K562 (cell line): ENCODE measurements around the gene HNF1B. TPM values are rescaled to one million over a fixed set of nuclear protein-coding genes. Genes with fewer than 3 reads are reported as not detected.

ENCODE experiments used
- ATAC-seq: fragments of 200-7000 bp; cut with Tn5 transposase; 3 replicates; pipeline ENCODE4 v1.9.1; 2020; ENCODE audit warnings: moderate library complexity
- BruUV-seq: library from RNA; stranded (reverse); fragments of 400-500 nt; replicated peaks from 2 replicates; lab custom pipeline; 2021; lab: Mats Ljungman, UMichigan
- CTCF ChIA-PET: fragments of 300-600 bp; formaldehyde crosslinking; extraction: SDS; loops from one replicate; lab custom pipeline; 2021; ENCODE audit warnings: low intra/inter-chr PET ratio; lab: Yijun Ruan, JAX
- POLR2A ChIA-PET: fragments of 300-600, 350-650 bp; sonication (Branson Sonifier 250); formaldehyde crosslinking; extraction: SDS; loops from one replicate; lab custom pipeline; 2021; ENCODE audit warnings: antibody characterized with exemption, inconsistent platforms; lab: Yijun Ruan, JAX
- DNase-seq, 4 experiments: peaks; one replicate each; pipeline versions ENCODE4 v3.0.0 to v3.0.0-alpha.2; 2011 to 2018; ENCODE audit warnings: low spot score in 3 of 4, mixed read lengths in 3 of 4; ENCODE audit errors: extremely low read depth in 1 of 4
- FAIRE-seq: peaks from 2 replicates; lab custom pipeline; 2011; peaks lifted over from hg19 to GRCh38; lab: Jason Lieb, UNC
- H2AFZ ChIP-seq: 2 replicates; pipeline ENCODE4 v1.6.0; 2011; ENCODE audit warnings: low read depth, low read length, control low read depth, inconsistent platforms
- H3K27ac ChIP-seq: fragments of 200-600 bp; 3 replicates; pipeline ENCODE4 v1.8.0; 2011; ENCODE audit warnings: low read depth, mild to moderate bottlenecking, control low read depth, inconsistent platforms, low read length, moderate library complexity, mixed read lengths; ENCODE audit errors: extremely low read depth
- H3K27me3 ChIP-seq, 2 experiments: fragments of 300-600 bp in 1 of 2; 2 replicates in 1 of 2; 3 replicates in 1 of 2; pipeline versions ENCODE4 v1.6.0 to v1.8.0; 2011; ENCODE audit warnings: inconsistent platforms in 2 of 2, low read length in 2 of 2, mild to moderate bottlenecking in 1 of 2, mixed read lengths in 1 of 2, moderate library complexity in 1 of 2; ENCODE audit not compliant: control insufficient read depth in 2 of 2, insufficient read depth in 2 of 2
- H3K36me3 ChIP-seq: fragments of 300-600 bp; 3 replicates; pipeline ENCODE4 v1.8.0; 2011; ENCODE audit warnings: mild to moderate bottlenecking, low read length, inconsistent platforms; ENCODE audit not compliant: control insufficient read depth, insufficient read depth
- H3K4me1 ChIP-seq, 2 experiments: fragments of 200-600 bp in 1 of 2; replicated peaks in 1 of 2; 2 replicates in 1 of 2; 3 replicates in 1 of 2; pipeline versions ENCODE4 v1.5.1 to v1.8.0; 2011; ENCODE audit warnings: inconsistent platforms in 2 of 2, low read length in 2 of 2, mild to moderate bottlenecking in 1 of 2, mixed read lengths in 1 of 2, moderate library complexity in 1 of 2; ENCODE audit not compliant: control insufficient read depth in 2 of 2, insufficient read depth in 2 of 2
- H3K4me2 ChIP-seq: 2 replicates; pipeline ENCODE4 v1.6.1; 2011; ENCODE audit warnings: low read length, control low read depth, inconsistent platforms, mixed read lengths; ENCODE audit not compliant: insufficient read depth
- H3K4me3 ChIP-seq: fragments of 200-600 bp; sonication (generic), shearing (Covaris generic); 2 replicates; pipeline ENCODE4 v1.5.1; 2016; ENCODE audit warnings: control low read depth, inconsistent platforms
- H3K79me2 ChIP-seq: fragments of 200-600 bp; 3 replicates; pipeline ENCODE4 v1.8.0; 2011; ENCODE audit warnings: low read length, inconsistent platforms; ENCODE audit not compliant: control insufficient read depth, insufficient read depth
- H3K9ac ChIP-seq, 2 experiments: 2 replicates each; pipeline versions ENCODE4 v1.6.0 to v1.6.1; 2011; ENCODE audit warnings: low read depth in 2 of 2, low read length in 2 of 2, control low read depth in 1 of 2, inconsistent platforms in 1 of 2, mild to moderate bottlenecking in 1 of 2, mixed read lengths in 1 of 2; ENCODE audit not compliant: insufficient read depth in 1 of 2
- H3K9me1 ChIP-seq: one replicate; pipeline ENCODE4 v1.6.0; 2011; ENCODE audit warnings: inconsistent platforms, mild to moderate bottlenecking, low read length, moderate library complexity; ENCODE audit not compliant: control insufficient read depth, insufficient read depth
- H3K9me3 ChIP-seq: replicated peaks from 2 replicates; pipeline ENCODE4 v1.5.1; 2011; ENCODE audit warnings: low read depth, low read length, inconsistent platforms; ENCODE audit not compliant: control insufficient read depth, insufficient read depth
- H4K20me1 ChIP-seq: replicated peaks from 2 replicates; pipeline ENCODE4 v1.6.1; 2011; ENCODE audit warnings: low read length, inconsistent platforms, mixed read lengths; ENCODE audit not compliant: control insufficient read depth, insufficient read depth
- ADNP ChIP-seq: fragments of 200-800 bp; sonication (Bioruptor generic); IDR thresholded peaks from 2 replicates; pipeline ENCODE4 v1.6.1; 2016; ENCODE audit warnings: missing genetic modification characterization, missing compliant biosample characterization
- CTBP1 ChIP-seq: fragments of 450-650 bp; IDR thresholded peaks from 2 replicates; pipeline ENCODE4 v1.6.1; 2016; ENCODE audit warnings: borderline replicate concordance
- NFYB ChIP-seq: IDR thresholded peaks from 2 replicates; pipeline ENCODE4 v1.6.1; 2011; ENCODE audit warnings: mild to moderate bottlenecking, moderate library complexity; ENCODE audit not compliant: insufficient read length; ENCODE audit errors: extremely low read depth
- USF1 ChIP-seq: sonication (generic); formaldehyde crosslinking; IDR thresholded peaks from 2 replicates; pipeline ENCODE4 v1.9.0; 2022; ENCODE audit warnings: mild to moderate bottlenecking, missing genetic modification reagents
- ZMIZ1 ChIP-seq, 2 experiments: fragments of 150-350 bp in 1 of 2; IDR thresholded peaks; 2 replicates each; pipeline ENCODE4 v1.6.1; 2012 to 2016; ENCODE audit warnings: low read depth in 2 of 2, low read length in 2 of 2, mild to moderate bottlenecking in 1 of 2, moderate library complexity in 1 of 2
- ZNF184 ChIP-seq: sonication (generic); formaldehyde crosslinking; IDR thresholded peaks from 2 replicates; pipeline ENCODE4 v1.5.0; 2020; ENCODE audit warnings: missing genetic modification reagents
- ZNF512 ChIP-seq: IDR thresholded peaks from 2 replicates; pipeline ENCODE4 v1.6.1; 2016; ENCODE audit warnings: missing genetic modification characterization, missing compliant biosample characterization
- WGBS: fragments of 100-300 bp; shearing (Covaris generic); methylation state at CpG from one replicate; pipeline ENCODE4 v1.1.6; 2016; ENCODE audit warnings: low coverage, mixed read lengths; ENCODE audit not compliant: insufficient coverage; ENCODE audit errors: missing lambda C conversion rate; 5-methylcytosine and 5-hydroxymethylcytosine counted together
- in situ Hi-C: fragments of 300-500 bp; cut with MboI; formaldehyde crosslinking; loops from 4 replicates; pipeline ENCODE4 v1.15.0; 2018; ENCODE audit warnings: inconsistent platforms, mixed read lengths
- intact Hi-C: fragments of 100-400 bp; cut with micrococcal nuclease; formaldehyde crosslinking; loops from 2 replicates; pipeline ENCODE4 v1.14.2; 2022
- polyA plus RNA-seq, 8 experiments: library from polyadenylated mRNA; depleted of rRNA in 4 of 8; stranded (reverse) in 5 of 8; unstranded in 3 of 8; fragments of >200 nt; fragmentation: Nextera tagmentation in 2 of 8; fragmentation: Illumina TruSeq in 1 of 8; extraction: Ambion mirVana in 2 of 8; extraction: Trizol in 1 of 8; gene quantifications; 2 replicates each; pipeline versions ENCODE4 v1.2.1 to v1.2.3, GENCODE V29; 2011 to 2014; ENCODE audit warnings: inconsistent platforms in 1 of 8, missing spikeins in 1 of 8
- total RNA-seq, 7 experiments: library from RNA; depleted of rRNA in 6 of 7; stranded (reverse); fragments of >200 nt in 6 of 7; fragmentation: Illumina TruSeq in 2 of 7; extraction: Trizol in 2 of 7; gene quantifications; 2 replicates each; pipeline versions ENCODE4 v1.2.1 to v1.2.3, GENCODE V29; 2011 to 2021; ENCODE audit warnings: low replicate concordance in 1 of 7

HNF1B gene
- total and polyA plus RNA-seq, 9 of the 15 experiments (the other 6 are each of a cell fraction or from before 2014, with no cell fraction given), result not detected

GRCh38 chr17:37759014-37759637 is 14.3 kb upstream of the HNF1B start:
- Histone ChIP-seq H3K27ac (no peak overlapping the region), H3K9me3 (no peaks in the 10 kb centered on the region), H3K9me1 (no peaks in the 10 kb centered on the region), H3K79me2 (no peaks in the 10 kb centered on the region), H4K20me1 (no peaks in the 10 kb centered on the region; the same call in 1 of the 2 replicates), H3K27me3 (peaks cover 28 to 50% of the 10 kb centered on the region in 2 experiments), H3K36me3 (no peaks in the 10 kb centered on the region), H3K4me2 (no peak overlapping the region), H3K4me1 (no peaks in the 10 kb centered on the region), H3K9ac (no peak overlapping the region), H3K4me3 (no peak overlapping the region), H2AFZ (no peak overlapping the region)
- POLR2A ChIA-PET, result no interaction called here
- FAIRE-seq (no peak), ATAC-seq (no peak), DNase-seq (no peak)
- intact Hi-C loops (no loop called here), in situ Hi-C loops (no loop called here)
- TF ChIP-seq ADNP (tag) (no peak), ZNF512 (peak; percentile 87)
- WGBS, result 0% methylated on average over 5 of the region's 5 CpGs
- no TSS peak for BruUV-seq
- CTCF ChIA-PET, result no interaction called here

GRCh38 chr17:37756051-37756450 is 11.2 kb upstream of the HNF1B start:
- Histone ChIP-seq H3K4me1 (no peaks in the 10 kb centered on the region), H3K4me3 (no peak overlapping the region), H3K36me3 (no peaks in the 10 kb centered on the region), H3K9ac (no peak overlapping the region), H3K9me3 (no peaks in the 10 kb centered on the region), H3K27ac (no peak overlapping the region), H3K27me3 (peaks cover 35 to 61% of the 10 kb centered on the region in 2 experiments), H3K9me1 (no peaks in the 10 kb centered on the region), H3K79me2 (no peaks in the 10 kb centered on the region), H3K4me2 (no peak overlapping the region), H2AFZ (no peak overlapping the region), H4K20me1 (no peaks in the 10 kb centered on the region; the same call in 1 of the 2 replicates)
- ATAC-seq (no peak), FAIRE-seq (no peak), DNase-seq (no peak)
- POLR2A ChIA-PET, result interaction anchor here (0.6 kb wide), 1 partner anchor 58 kb away, joined by 3 read pairs; no protein-coding TSS in a partner anchor
- in situ Hi-C loops, result no loop called here
- CTCF ChIA-PET, result no interaction called here
- BruUV-seq, result no TSS peak
- intact Hi-C loops, result no loop called here
- WGBS, result 2% methylated on average over 3 of the region's 3 CpGs
- no peak for TF ChIP-seq ZNF184 (CRISPR knock-in tag)
- TF ChIP-seq USF1 (CRISPR knock-in tag), result no peak
- no peak for TF ChIP-seq ZMIZ1 (IDR thresholded peaks at IDR 0.05; ENCODE audit: low read depth in 2 of 2, low read length in 2 of 2)
- no peak for TF ChIP-seq NFYB
- no peak for TF ChIP-seq CTBP1
